Tibial nerve (tissue), 4 donors: ENCODE results near the gene PARD3B.

Experiments
- CTCF ChIP-seq, 5 experiments: fragments of 200-600 bp in 3 of 5; fragments of 450-650 bp in 2 of 5; sonication (generic) in 3 of 5; IDR thresholded peaks; one replicate each; pipeline ENCODE4 v1.5.1; 2016 to 2019; ENCODE audit warnings: antibody characterized with exemption in 5 of 5, mild to moderate bottlenecking in 3 of 5, moderate library complexity in 2 of 5
- EP300 ChIP-seq, 2 donors: sonication (generic); formaldehyde crosslinking; IDR thresholded peaks; one replicate each; pipeline ENCODE4 v1.6.1; 2017; ENCODE audit warnings: antibody characterized with exemption in 2 of 2, mild to moderate bottlenecking in 1 of 2
- POLR2A ChIP-seq, 2 donors: fragments of 450-650 bp; IDR thresholded peaks; one replicate each; pipeline ENCODE4 v1.6.1; 2017; ENCODE audit warnings: antibody characterized with exemption in 2 of 2, mild to moderate bottlenecking in 2 of 2, moderate library complexity in 2 of 2

- TF ChIP-seq CTCF (IDR thresholded peaks at IDR 0.05) (no peak), POLR2A (IDR thresholded peaks at IDR 0.05) (no peak), EP300 (IDR thresholded peaks at IDR 0.05) (no peak)
These were observed 301.2 kb downstream of the PARD3B start for GRCh38 chr2:204846471-204846870.
